Measurements from ENCODE around the gene EGFL6.
"Not testable (repeated sequence)": the region's sequence is repeated elsewhere in the genome, so short reads cannot be mapped to it uniquely, and the experiment has no call there.

- TF ChIP-seq CTCF, POLR2A (IDR thresholded peaks at IDR 0.05): not testable (repeated sequence)
These were observed 78.9 kb downstream of the EGFL6 start for GRCh38 chrX:13648336-13648735.
